AG09319 (cell line): ENCODE data around the gene VAC14.

Experiments used
- DNase-seq: peaks from one replicate; pipeline ENCODE4 v3.0.0-alpha.2; 2010; ENCODE audit warnings: low read depth; ENCODE audit errors: extremely low read depth
- TF ChIP-seq, protein P1 (sequence below): IDR thresholded peaks from 2 replicates; pipeline ENCODE4 v1.5.1; 2011; ENCODE audit warnings: low read depth, mild to moderate bottlenecking, inconsistent platforms, low read length, moderate library complexity

Gene VAC14

GRCh38 chr16:70725912-70726828 lies 74.8 kb downstream of the VAC14 start:
- TF ChIP-seq, protein P1, sequence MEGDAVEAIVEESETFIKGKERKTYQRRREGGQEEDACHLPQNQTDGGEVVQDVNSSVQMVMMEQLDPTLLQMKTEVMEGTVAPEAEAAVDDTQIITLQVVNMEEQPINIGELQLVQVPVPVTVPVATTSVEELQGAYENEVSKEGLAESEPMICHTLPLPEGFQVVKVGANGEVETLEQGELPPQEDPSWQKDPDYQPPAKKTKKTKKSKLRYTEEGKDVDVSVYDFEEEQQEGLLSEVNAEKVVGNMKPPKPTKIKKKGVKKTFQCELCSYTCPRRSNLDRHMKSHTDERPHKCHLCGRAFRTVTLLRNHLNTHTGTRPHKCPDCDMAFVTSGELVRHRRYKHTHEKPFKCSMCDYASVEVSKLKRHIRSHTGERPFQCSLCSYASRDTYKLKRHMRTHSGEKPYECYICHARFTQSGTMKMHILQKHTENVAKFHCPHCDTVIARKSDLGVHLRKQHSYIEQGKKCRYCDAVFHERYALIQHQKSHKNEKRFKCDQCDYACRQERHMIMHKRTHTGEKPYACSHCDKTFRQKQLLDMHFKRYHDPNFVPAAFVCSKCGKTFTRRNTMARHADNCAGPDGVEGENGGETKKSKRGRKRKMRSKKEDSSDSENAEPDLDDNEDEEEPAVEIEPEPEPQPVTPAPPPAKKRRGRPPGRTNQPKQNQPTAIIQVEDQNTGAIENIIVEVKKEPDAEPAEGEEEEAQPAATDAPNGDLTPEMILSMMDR, result no peak
- DNase-seq, result no peak

DNA sequence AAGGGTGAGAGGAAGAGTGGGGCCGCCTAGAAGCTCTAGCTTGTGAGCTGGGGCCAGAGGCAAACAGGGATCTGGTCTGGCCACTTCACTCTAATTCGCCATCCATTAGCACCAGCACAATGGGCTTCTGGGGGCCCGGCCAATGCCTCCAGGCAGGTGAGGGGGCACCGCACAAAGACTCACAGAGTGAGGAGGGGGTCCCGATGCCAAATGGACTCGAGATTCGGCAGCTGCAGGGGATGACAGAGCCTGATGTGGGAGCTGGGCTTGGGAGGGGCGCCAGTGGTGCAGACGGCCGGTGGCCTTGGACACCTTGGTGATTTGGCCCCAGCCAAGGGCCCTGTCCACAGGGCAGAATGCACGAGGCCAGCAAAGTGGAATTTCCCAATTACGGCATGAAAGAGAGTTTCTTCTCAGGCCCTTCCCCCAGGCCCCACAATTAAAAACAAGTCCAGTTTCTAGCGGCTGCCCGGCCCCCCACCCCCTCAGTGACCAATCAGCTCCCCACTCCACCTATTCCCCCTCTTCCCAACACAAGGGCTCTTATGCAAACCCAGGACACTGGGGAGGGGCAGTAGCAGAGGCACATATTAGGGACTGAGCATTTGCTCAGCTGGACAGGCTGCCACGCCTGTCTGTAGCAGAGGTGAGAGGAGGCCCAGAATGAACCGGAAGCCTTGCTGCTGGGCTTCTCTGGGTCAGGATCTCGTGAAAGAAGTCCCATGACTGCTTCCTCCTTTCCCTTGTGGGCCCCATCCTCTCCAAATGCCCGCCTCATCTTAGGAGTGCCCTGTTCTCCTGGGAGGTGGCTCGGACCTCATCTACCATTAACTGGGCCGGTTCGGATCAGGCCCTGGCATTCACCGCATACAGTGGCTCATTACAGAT lies 75.7 kb downstream of the VAC14 start:
- TF ChIP-seq, protein P1, result no peak
- no peak for DNase-seq

DNA sequence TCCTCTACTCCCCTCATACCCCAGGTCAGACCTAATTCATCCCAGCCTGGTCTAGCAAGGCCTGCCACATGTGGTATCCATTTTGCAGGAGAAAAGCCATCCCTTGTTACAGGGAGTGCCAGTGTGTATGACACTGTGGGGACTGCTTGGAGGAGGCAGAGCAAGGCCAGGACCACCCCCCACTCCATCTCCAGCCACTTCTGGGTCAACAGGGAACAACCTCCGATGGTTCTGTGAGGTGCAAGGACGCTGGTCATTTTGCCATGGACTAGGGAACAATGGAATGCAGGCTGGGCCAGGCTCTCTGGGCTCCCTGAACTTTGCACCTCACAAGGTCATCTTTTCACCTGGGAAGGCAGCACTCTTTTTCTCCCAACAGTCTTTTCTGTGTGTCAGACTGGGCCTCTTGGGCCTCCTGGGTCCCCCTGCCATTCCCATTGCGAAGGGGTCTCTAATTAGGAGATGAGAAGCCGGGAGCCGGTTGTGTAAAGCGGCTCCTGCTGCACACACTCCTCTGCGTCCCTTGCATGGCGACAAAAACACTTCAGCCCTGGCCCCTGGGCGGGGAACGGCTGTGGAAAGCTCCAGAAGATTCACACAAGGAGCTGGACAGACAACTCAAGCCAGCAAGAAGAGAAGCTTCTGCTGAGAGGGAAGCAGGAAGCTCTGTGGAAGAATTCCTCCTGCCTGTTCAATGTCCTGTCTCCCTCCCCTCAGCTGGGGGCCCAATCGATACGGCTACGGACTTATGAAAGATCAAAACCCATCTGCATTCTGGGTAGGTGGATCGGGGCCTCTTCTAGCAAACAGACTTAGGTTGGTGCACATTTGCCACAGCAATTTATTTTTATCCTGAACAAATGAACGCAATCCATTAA lies 76.6 kb downstream of the VAC14 start:
- no peak for DNase-seq
- TF ChIP-seq, protein P1, result no peak

DNA sequence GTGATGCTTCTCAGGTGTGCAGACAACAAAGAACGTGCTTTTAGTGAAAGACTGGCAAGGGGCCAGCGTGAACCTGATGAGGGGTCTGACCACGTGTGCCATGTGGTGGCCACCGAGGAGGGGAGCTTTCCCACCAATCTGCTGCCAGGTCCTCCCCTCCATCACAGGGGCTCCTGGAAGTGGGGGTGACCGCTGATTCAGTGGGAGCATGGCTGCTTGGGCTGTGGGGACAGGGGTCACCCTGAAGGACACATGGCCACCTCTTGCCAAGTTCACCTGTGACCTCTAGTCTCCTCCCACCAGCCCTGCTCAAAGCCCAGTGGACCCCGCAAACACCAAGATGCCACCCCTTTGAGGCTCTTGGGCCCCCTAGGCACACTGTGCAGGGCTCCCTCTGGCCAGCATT lies 77.2 kb downstream of the VAC14 start:
- TF ChIP-seq, protein P1, result no peak
- DNase-seq, result no peak

- no peak for DNase-seq
- TF ChIP-seq, protein P1, result no peak
These were observed 79.6 kb downstream of the VAC14 start for GRCh38 chr16:70721202-70721963.

- no peak for DNase-seq
- TF ChIP-seq, protein P1, result no peak
These were observed 80.3 kb downstream of the VAC14 start for GRCh38 chr16:70720425-70721201.
